Subcutaneous abdominal adipose tissue (tissue), 5 donors: ENCODE measurements around the gene CBFA2T3.
A peak's percentile ranks its signal among the peaks of the same experiment; 100 is the strongest.
"Not testable (repeated sequence)": the region's sequence is repeated elsewhere in the genome, so short reads cannot be mapped to it uniquely, and the experiment has no call there.

Source experiments
- H3K27ac ChIP-seq: one replicate; pipeline ENCODE4 v1.7.0; 2013; ENCODE audit warnings: low read depth, mild to moderate bottlenecking, inconsistent platforms, low read length, moderate library complexity
- H3K27me3 ChIP-seq, 5 donors: one replicate each; pipeline ENCODE4 v1.7.0; 2013; ENCODE audit warnings: low read length in 5 of 5, inconsistent platforms in 1 of 5; ENCODE audit not compliant: control insufficient read depth in 5 of 5, insufficient read depth in 4 of 5
- H3K36me3 ChIP-seq, 5 donors: one replicate each; pipeline ENCODE4 v1.7.0; 2013; ENCODE audit warnings: low read length in 5 of 5; ENCODE audit not compliant: control insufficient read depth in 5 of 5, insufficient read depth in 5 of 5
- H3K4me1 ChIP-seq, 5 donors: one replicate each; pipeline ENCODE4 v1.7.0; 2013; ENCODE audit warnings: low read length in 5 of 5, mild to moderate bottlenecking in 3 of 5, moderate library complexity in 1 of 5; ENCODE audit not compliant: control insufficient read depth in 5 of 5, insufficient read depth in 5 of 5
- H3K4me3 ChIP-seq, 5 donors: one replicate each; pipeline ENCODE4 v1.7.0; 2013; ENCODE audit warnings: low read length in 5 of 5, low read depth in 1 of 5
- H3K9ac ChIP-seq, 5 donors: one replicate each; pipeline ENCODE4 v1.7.0; 2013; ENCODE audit warnings: low read length in 5 of 5, mild to moderate bottlenecking in 4 of 5, moderate library complexity in 3 of 5
- H3K9me3 ChIP-seq, 5 donors: one replicate each; pipeline ENCODE4 v1.7.0; 2013; ENCODE audit warnings: low read length in 5 of 5; ENCODE audit not compliant: control insufficient read depth in 5 of 5
- donor health status: healthy.
- donor health status: healthy.
- donor health status: healthy.
- donor health status: healthy.
- donor health status: healthy.

The CBFA2T3 gene

GRCh38 chr16:89005201-89006035 lies 28.4 kb upstream of the CBFA2T3 start:
- H3K4me1 ChIP-seq: no peaks in the 10 kb centered on the region
- H3K4me3 ChIP-seq: no peak overlapping the region
- H3K9me3 ChIP-seq: peaks cover 0 to 18% (median 14%) of the 10 kb centered on the region in 5 donors
- no peak overlapping the region for H3K9ac ChIP-seq
- H3K27me3 ChIP-seq: peaks cover 9 to 60% (median 40%) of the 10 kb centered on the region in 5 donors
- no peaks in the 10 kb centered on the region for H3K36me3 ChIP-seq
- H3K27ac ChIP-seq: no peak overlapping the region

DNA sequence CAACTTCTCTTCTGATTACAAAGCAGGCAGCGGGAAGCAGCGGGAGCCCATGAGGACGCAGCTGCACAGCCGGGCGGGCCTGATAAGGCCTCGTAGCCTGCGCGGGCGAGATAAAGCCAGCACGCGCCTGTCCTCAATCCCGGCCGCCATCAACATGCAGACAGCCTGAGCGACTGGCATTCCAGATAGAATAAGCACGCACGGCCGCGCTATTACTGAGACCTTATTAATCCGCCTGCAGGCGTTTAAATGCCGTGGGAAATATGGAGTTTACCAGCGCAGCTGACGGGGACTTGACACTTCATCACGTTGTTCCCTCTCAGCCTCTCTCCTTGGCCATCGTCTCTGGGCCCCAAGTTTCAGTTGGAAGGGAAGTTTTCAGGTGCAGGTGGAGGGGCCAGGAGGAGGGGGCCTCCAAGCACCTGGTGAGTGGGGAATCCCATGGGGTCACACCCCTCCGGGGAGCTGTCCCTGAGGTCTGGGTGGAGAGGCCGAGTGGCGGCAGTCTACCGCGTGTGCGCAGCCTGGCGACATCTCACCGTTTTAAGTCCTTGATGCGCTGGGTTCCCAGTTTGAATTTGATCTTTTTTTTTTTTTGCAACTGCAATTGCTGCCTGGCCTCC lies 27.3 kb upstream of the CBFA2T3 start:
- peaks cover 6 to 57% (median 41%) of the 10 kb centered on the region in 5 donors for H3K27me3 ChIP-seq
- H3K4me3 ChIP-seq: no peak overlapping the region
- H3K9me3 ChIP-seq: peaks cover 3 to 22% (median 19%) of the 10 kb centered on the region in 5 donors
- H3K9ac ChIP-seq: no peak overlapping the region
- H3K4me1 ChIP-seq: no peaks in the 10 kb centered on the region
- no peak overlapping the region for H3K27ac ChIP-seq
- no peaks in the 10 kb centered on the region for H3K36me3 ChIP-seq

DNA sequence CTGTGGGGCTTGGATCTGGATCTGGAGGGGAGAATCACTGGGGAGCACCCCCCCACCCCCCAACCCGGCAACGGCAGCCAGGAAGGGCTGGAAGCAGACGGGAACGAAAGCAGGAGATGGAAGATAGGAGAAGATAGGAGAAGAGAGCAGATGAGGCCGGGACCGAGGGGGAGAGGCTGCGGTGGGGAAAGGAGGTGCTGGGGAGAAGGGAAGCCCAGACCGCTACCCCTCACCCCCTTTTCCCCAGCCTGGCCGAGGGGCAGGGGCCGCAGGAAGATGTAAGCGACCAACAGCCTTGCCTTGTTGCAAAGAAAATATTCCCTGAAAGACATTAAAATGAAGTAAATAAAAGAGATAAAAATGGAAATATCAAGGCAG lies 26.8 kb upstream of the CBFA2T3 start:
- no peak overlapping the region for H3K9ac ChIP-seq
- H3K9me3 ChIP-seq: peaks cover 6 to 26% (median 22%) of the 10 kb centered on the region in 5 donors
- no peaks in the 10 kb centered on the region for H3K36me3 ChIP-seq
- peaks cover 0 to 4% (median 0%) of the 10 kb centered on the region in 5 donors for H3K4me1 ChIP-seq
- H3K27me3 ChIP-seq: peaks cover 6 to 57% (median 41%) of the 10 kb centered on the region in 5 donors
- no peak overlapping the region for H3K27ac ChIP-seq
- H3K4me3 ChIP-seq: no peak overlapping the region

DNA sequence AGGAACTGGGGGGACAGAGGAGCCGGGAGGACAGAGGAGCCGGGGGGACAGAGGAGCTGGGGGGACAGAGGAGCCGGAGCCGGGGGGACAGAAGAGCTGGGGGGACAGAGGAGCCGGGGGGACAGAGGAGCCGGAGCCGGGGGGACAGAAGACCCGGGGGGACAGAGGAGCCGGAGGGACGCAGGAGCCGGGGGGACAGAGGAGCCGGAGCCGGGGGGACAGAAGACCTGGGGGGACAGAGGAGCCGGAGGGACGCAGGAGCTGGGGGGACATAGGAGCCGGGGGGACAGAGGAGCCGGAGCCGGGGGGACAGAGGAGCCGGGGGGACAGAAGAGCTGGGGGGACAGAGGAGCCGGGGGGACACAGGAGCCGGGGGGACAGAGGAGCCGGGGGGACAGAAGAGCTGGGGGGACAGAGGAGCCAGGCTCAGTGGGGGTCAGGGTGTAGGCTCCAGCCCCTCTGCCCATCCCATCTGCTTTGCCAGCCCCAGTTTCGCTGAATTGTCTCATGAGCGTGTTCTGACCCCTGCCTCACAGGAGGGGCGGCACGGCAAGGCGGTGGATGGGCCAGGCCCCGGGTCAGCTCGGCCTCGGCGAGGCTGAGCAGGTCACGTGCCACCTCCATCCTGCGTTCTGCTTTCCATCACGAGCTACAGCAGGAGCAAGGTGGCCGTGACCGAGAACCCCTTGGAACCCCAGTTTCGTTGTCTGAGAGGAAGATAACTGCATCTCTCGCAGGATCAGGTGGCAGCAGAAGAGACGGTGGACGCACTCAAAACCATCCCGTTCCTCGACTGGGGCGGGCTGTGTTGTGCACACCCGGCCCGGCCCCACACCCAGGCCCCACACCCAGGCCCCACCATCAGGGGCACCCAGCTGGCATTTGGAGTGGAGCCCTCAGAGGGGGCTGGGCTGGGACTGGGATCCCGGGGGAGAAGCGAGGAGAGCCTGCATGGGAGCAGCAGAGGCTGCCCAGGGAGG lies 26.1 kb upstream of the CBFA2T3 start:
- Histone ChIP-seq H3K27me3 (peaks cover 6 to 57% (median 41%) of the 10 kb centered on the region in 5 donors), H3K4me1 (peaks cover 0 to 4% (median 0%) of the 10 kb centered on the region in 5 donors), H3K27ac (no peak overlapping the region), H3K9ac (no peak overlapping the region), H3K4me3 (no peak overlapping the region), H3K9me3 (peaks cover 6 to 33% (median 26%) of the 10 kb centered on the region in 5 donors), H3K36me3 (no peaks in the 10 kb centered on the region)

GRCh38 chr16:89002081-89002480 lies 25.1 kb upstream of the CBFA2T3 start:
- peaks cover 9 to 43% (median 36%) of the 10 kb centered on the region in 5 donors for H3K9me3 ChIP-seq
- not testable (repeated sequence) for H3K27ac ChIP-seq, H3K4me3 ChIP-seq, H3K4me1 ChIP-seq, H3K9ac ChIP-seq, H3K36me3 ChIP-seq
- H3K27me3 ChIP-seq: peaks cover 3 to 51% (median 34%) of the 10 kb centered on the region in 5 donors

DNA sequence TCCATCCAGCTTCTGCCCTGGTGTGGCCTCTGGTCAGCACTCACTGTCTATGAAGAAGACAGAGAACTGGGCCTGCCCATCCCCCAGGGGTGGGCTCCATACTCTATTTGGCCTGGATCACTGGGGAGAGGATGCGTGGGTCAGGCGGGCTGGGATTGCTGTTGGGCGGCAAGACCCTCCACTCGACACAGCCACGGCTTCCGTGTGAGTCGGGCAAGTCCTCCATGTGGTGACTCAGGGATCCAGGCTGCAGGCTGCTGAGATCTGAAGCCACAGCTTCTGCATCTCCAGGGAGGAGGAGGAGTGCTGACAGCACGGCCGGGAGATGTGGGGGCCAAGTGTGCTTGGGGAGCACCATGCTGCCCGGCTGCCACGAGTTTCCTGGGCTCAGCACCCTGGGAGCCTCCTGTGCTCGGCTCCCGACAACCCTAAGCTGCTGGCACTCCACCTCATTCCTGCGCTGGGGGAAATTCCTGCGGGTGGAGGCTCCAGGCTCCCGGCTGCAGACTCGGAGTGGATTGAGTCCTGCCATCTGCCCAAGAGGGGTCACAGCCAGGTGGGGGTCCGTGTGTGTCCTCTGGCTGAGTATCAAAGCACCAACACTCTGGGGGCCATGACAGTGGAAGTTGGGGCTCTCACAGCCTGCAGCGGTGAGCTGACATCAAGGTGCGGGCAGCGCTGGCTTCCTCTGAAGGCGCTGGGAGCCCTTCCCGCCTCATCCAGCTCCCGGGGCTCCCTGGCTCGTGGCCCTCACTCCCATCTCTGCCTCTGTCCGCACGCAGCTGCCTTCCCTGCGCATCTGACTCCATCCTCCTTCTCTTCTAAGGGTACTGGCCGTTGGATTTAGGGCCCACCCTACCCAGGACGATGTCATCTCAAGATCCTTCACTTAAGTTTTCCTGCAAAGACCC lies 24.4 kb upstream of the CBFA2T3 start:
- Histone ChIP-seq H3K27ac (no peak overlapping the region), H3K4me3 (no peak overlapping the region), H3K27me3 (peaks cover 3 to 54% (median 39%) of the 10 kb centered on the region in 5 donors), H3K4me1 (peaks cover 0 to 4% (median 0%) of the 10 kb centered on the region in 5 donors), H3K9me3 (peaks cover 9 to 48% (median 38%) of the 10 kb centered on the region in 5 donors), H3K36me3 (no peaks in the 10 kb centered on the region), H3K9ac (no peak overlapping the region)

DNA sequence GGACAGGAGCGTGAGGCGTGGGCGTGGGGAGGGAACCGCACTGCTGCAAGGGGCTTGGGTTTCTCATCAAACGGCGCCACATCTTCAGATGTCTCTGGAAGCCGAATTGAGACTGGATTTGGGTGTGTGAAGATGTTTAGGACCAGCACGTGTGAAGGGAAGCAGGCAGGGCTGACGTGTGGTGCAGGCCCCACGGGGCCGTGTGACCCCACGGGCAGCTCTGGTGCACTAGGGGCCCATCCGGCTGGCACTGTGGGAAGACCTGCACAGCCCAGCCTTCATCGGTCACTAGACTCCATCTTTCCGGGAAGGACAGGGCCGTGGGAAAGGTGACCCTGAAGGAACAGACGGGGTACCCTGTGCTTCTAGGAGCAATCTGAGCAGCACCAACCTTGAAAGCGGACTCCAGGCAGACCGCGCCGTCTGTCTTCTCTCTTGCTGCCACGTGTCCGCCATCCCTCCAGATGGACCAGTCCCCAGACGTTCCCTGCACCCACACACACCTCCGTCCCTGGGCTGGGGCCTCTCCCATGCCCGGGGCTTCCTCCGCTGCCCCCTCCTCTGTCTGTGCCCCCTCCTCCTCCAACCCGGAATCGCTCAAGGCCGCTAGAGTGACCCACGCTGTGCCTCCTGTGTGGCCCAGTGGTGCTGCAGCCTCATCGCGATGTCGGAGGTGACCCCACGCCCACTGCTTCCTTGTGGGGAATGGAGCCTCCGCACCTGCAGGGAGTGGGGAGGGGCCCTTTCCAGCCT lies 23.4 kb upstream of the CBFA2T3 start:
- H3K27me3 ChIP-seq: peaks cover 8 to 53% (median 37%) of the 10 kb centered on the region in 5 donors
- no peak overlapping the region for H3K27ac ChIP-seq
- H3K9me3 ChIP-seq: peaks cover 9 to 48% (median 38%) of the 10 kb centered on the region in 5 donors

GRCh38 chr16:88999457-89000206 lies 22.6 kb upstream of the CBFA2T3 start:
- peaks cover 0 to 4% (median 0%) of the 10 kb centered on the region in 5 donors for H3K4me1 ChIP-seq
- H3K27ac ChIP-seq: no peak overlapping the region
- H3K36me3 ChIP-seq: no peaks in the 10 kb centered on the region
- peak overlapping the region in 1 of 5 donors; percentile 21 for H3K4me3 ChIP-seq
- peaks cover 14 to 55% (median 44%) of the 10 kb centered on the region in 5 donors for H3K27me3 ChIP-seq
- H3K9me3 ChIP-seq: peaks cover 9 to 48% (median 38%) of the 10 kb centered on the region in 5 donors
- H3K9ac ChIP-seq: no peak overlapping the region

More for the DNA sequence above, 23.4 kb upstream of the CBFA2T3 start:
- Histone ChIP-seq H3K4me3 (peak overlapping the region in 1 of 5 donors; percentile 21), H3K9ac (no peak overlapping the region), H3K4me1 (peaks cover 0 to 4% (median 0%) of the 10 kb centered on the region in 5 donors), H3K36me3 (no peaks in the 10 kb centered on the region)
